GM21576 (cell line): Measurements from ENCODE around the gene CR1.
"Not testable (repeated sequence)": the region's sequence is repeated elsewhere in the genome, so short reads cannot be mapped to it uniquely, and the experiment has no call there.

Experiments used
- ATAC-seq: cut with Tn5 transposase; IDR thresholded peaks from one replicate; pipeline ENCODE4 v1.9.1; 2021; ENCODE audit warnings: mild to moderate bottlenecking, moderate library complexity; ENCODE audit not compliant: unreplicated experiment

The CR1 gene

DNA sequence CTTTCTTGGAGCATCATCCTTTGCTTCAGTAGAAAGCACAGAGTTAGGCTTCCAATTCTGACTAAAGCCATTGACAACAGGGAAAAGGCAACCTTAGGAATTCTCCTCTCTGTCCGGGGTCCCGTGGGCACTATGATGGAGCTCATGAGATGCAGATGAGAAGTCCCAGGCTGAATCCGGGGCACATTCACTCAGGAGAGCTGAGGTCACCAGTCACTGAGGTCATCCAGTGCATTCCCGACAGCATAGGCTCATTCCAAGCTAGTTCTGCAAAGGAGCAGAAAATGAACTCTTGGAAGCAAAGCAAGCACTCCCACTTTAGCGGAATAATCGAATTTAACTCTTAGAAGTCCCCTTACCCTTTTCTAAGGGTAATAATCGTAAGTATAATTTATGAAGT lies 6.8 kb downstream of the CR1 start:
- no peak for ATAC-seq

- no peak for ATAC-seq
Observed at GRCh38 chr1:207503950-207504349, 8.0 kb downstream of the CR1 start.

GRCh38 chr1:207504438-207504837 lies 8.5 kb downstream of the CR1 start:
- no peak for ATAC-seq

GRCh38 chr1:207510444-207510843 lies 14.5 kb downstream of the CR1 start:
- no peak for ATAC-seq

- no peak for ATAC-seq
Observed at GRCh38 chr1:207514890-207515289, 18.9 kb downstream of the CR1 start.

DNA sequence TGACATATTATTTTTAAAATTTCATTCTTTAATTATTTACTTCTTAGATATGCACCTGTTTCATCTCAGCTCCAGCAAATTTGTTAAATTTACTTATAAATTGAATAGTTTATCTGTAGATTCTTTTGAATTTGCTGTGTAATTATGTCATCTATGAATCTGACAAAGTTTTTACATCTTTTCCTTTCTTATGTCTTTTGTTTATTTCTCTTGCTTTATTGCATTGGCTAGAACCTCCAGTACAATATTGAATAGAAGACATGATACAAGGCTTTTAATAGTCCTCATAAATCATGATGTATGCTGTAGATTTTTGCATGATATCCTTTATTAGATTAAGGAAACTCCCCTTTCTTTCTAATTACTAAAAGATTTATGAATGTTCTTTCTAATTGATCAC lies 20.8 kb downstream of the CR1 start:
- ATAC-seq = no peak

DNA sequence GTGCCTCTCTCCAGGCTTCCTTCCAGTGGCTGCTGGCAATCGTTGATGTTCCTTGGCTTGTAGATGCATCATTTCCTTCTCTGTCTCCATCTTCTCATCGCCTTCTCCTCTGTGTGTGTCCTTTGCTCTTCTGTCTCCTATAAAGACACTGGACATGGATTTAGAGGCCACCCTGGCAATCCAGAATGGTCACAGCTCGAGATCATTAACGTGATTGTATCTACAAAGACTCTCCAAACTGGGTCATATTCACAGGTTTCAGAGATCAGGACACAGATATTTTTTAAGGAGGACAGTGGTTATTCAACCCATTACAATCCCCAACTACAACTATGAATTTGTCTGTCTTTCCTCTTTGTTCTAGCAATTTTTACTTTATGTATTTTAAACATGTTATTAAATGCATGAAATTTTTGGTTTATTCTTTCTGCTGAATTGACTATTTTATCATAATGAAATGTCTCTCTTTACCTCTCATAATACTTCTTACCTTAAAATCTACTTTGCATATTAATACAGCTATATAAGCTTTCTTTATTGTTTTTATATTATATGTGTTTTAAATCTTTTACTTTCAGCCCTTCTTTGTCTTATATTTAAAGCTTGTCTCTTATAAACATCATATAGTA lies 22.8 kb downstream of the CR1 start:
- ATAC-seq = no peak

DNA sequence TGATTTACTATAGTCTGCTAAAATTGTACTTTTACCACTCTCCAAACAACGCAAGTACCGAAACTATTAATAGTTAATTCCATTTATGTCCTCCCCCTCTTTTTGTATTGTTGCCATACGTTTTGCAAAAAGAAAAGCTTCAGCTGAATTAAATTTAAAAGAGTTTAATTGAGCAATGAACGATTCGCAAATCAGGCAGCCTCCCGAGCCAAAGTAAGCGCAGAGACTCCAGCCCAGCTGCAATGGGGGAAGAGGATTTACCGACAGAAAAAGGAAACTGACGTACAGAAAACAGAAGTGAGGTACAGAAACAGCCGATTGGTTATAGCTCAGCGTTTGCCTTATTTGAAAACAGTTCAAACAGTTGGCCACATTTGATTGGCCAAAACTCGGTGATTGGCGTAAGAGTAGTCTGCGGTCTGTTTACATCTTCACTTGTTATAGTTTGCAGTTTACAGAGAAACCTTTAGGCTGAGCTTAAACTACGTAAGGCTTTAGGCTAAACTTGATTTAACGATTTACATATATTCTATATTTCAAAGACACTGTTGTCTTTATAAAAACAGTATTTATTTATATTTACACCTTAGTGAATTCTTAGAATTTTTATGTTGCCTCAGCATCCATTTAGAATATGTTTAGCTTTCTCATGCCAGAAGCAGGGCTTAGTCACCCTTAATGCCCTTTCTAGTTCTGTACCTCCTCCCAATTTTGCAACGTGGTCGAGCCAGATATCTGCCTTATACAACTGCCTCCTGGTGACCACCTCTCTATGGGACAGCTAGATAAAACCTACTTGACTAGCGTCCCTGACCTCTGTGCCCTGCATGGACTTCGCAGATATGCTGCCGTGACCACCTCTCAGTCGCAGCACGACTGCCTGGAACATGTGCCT lies 23.8 kb downstream of the CR1 start:
- no peak for ATAC-seq

DNA sequence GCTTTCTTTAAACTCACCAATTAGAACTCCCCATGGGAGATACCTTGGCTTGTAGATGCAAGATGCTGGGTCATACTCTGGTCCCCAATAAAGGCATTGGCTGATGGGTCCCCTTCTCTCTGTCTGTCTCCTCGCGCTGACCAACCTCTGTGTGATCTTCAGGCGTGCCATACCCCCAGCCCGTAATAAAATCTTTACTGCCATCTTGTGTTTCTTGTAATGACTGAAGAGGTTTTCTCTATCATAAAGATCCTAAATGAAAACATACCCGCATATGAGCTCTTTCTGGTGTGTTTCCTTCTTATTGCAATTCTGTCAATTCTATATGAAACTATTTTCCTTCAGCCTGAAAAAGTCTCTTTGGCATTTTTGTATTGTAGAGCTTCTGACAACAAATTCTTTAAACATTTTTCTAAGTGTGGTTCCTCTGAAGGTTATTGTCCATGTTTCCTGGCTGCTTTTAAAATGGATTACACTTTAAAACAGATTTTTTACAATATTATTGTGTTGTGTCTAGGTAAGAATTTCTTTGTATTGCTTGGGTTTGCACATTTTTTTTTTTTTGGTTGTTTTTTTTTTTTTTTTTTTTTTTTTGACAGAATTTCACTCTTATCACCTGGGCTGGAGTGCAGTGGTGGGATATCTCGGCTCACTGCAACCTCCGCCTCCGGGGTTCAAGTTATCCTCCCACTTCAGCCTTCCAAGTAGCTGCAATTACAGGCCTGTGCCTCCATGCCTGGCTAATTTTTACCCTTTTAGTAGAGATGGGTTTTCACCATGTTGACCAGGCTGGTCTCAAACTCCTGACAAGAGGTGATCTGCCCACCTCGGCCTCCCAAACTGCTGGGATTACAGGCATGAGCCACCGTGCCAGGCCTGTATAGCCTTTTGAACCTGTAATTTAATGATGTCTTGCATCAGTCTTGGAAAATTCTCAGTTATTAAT lies 24.7 kb downstream of the CR1 start:
- not testable (repeated sequence) for ATAC-seq

DNA sequence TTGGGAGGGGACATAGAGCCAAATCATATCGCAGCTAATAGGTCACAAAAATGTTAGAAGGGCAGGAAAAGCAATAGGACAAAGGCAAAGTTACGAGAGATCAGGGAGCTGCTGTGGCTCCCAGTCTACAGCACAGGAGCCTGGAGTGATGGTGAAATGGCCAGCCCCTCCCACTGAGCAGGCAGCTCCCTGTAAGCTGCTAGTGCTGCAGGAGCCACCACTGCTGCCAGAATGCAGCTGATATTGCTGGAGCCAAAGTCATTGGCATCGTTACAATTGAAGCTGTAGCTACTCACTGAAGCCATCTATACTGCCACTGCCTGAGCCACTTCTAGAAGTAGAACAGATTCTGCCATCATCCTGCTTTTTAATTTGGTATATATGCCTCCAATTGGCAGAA lies 29.3 kb downstream of the CR1 start:
- not testable (repeated sequence) for ATAC-seq

DNA sequence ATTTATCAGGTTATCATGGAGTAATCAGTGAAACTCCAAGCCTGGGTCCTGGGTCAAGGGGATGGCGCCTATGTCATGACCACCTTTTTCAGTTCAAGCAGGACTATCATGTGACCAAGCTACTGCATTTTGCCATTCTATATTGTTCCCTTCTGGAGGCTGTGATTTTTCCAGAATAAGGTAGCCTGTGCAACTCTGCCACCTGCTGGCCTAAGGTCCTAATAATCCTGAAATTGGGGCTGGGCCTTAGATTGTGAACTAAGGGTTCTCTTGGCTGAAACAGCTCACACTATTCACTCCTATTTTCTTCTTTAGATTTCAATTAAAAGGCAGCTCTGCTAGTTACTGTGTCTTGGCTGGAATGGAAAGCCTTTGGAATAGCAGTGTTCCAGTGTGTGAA lies 32.4 kb downstream of the CR1 start:
- not testable (repeated sequence) for ATAC-seq

DNA sequence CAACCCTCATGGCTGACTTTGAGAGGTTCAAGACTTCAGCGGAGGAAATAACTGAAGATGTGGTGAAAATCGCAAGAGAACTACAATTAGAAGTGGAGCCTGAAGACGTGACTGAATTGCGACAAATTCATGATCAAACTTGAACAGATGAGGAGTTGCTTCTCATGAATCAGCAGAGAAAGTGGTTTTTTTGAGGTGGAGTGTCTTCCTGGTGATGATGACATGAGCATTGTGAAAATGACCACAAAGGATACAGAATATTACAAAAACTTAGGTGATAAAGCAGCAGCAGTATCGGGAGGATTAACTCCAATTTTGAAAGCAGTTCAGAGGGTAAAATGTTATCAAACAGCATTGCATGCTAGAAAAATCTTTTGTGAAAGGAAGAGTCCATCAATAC lies 40.3 kb downstream of the CR1 start:
- ATAC-seq = not testable (repeated sequence)

- ATAC-seq = peak; percentile 52
Observed at GRCh38 chr1:207546677-207547357, 50.9 kb downstream of the CR1 start.

DNA sequence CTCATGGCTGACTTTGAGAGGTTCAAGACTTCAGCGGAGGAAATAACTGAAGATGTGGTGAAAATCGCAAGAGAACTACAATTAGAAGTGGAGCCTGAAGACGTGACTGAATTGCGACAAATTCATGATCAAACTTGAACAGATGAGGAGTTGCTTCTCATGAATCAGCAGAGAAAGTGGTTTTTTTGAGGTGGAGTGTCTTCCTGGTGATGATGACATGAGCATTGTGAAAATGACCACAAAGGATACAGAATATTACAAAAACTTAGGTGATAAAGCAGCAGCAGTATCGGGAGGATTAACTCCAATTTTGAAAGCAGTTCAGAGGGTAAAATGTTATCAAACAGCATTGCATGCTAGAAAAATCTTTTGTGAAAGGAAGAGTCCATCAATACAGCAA lies 58.9 kb downstream of the CR1 start:
- not testable (repeated sequence) for ATAC-seq

DNA sequence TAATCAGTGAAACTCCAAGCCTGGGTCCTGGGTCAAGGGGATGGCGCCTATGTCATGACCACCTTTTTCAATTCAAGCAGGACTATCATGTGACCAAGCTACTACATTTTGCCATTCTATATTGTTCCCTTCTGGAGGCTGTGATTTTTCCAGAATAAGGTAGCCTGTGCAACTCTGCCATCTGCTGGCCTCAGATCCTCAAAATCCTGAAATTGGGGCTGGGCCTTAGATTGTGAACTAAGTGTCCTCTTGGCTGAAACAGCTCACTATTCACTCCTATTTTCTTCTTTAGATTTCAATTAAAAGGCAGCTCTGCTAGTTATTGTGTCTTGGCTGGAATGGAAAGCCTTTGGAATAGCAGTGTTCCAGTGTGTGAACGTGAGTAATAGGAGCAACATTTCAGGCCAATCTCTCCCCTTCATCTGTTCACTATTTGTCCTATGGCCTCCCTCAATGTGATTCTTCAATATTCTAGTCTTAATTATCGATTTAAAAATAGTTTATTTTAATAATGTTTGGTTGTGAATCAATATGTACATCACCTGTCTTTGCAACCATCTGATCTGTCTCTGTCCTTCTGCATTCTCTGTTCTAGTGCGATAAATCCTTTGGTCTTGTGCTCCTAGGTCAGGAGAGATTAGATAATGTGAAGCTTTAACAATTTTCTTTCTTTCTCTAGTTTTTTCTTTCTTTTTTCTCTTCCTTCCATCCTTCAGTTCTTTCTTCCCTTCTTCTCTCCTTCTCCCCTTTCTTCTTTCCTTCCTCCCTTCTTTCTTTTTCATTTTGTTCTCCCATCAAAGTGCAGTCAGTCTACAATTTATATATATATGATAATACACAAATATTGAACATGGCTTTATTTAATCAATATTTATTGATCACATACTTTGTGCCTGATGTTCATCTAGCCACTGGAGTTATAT lies 69.8 kb downstream of the CR1 start:
- ATAC-seq = no peak

- not testable (repeated sequence) for ATAC-seq
Observed at GRCh38 chr1:207571926-207572325, 76.0 kb downstream of the CR1 start.

DNA sequence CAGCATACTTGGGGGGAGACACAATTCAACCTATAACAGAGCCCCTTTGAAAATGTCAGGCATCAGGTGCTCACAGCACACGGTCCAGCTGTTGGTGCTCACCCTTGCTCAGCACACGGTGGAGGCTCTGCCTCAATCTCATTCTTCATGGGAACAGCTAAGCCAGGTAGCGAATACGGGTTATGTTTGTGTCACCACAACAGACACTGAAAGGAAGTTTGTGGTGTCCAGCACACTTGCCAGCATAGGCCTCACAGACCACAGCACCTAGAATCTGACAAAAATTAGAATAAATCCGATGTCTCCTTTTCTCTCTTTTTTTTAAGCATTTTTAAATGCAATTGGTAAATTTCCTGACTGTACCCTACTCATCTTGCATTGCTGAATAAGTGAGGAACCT lies 77.1 kb downstream of the CR1 start:
- ATAC-seq = not testable (repeated sequence)

DNA sequence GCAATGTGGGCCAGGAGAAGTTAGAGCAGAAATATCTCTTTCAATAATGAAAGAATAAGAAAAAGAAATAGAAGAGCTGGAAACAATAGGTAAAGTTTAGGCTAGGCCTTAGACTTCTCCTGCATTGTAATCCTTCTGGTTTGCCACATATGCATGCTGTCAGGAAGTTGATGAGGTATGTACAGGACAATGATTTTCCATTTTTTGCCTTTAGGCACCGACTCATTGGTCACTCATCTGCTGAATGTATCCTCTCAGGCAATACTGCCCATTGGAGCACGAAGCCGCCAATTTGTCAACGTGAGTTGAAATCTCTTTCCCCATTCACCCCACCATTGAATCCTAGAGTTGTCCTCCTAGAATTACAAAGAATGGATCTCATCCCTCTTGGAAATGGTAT lies 79.4 kb downstream of the CR1 start:
- not testable (repeated sequence) for ATAC-seq

- ATAC-seq = no peak
Observed at GRCh38 chr1:207578796-207579435, 83.0 kb downstream of the CR1 start.
